ENCODE data around the gene GFY. TPM values are rescaled to one million over a fixed set of nuclear protein-coding genes. Genes with fewer than 3 reads are reported as not detected.

GFY gene
- total and polyA plus RNA-seq, 2 experiments from 2014 or later = not detected

- Histone ChIP-seq H3K79me2 (ENCODE audit: insufficient read depth) (peaks cover 33% of the 10 kb centered on the region), H4K20me1 (ENCODE audit: insufficient read depth) (no peaks in the 10 kb centered on the region), H3K4me2 (ENCODE audit: unreplicated experiment) (peak within 1 kb of the TSS; percentile 90), H3F3A (ENCODE audit: insufficient read depth) (peaks cover 26% of the 10 kb centered on the region), H3K4me1 (ENCODE audit: insufficient read depth) (peaks cover 19% of the 10 kb centered on the region; the same call in 1 of the 2 replicates), H3K27me3 (replicated peaks; ENCODE audit: insufficient read depth) (no peaks in the 10 kb centered on the region), H3K9me2 (ENCODE audit: insufficient read depth) (no peaks in the 10 kb centered on the region), H3K36me3 (ENCODE audit: low read depth) (no peaks in the 10 kb centered on the region), H3K27ac (peak within 1 kb of the TSS; percentile 97), H3K9ac (peak within 1 kb of the TSS; percentile 97), H2AFZ (peak within 1 kb of the TSS; percentile 99), H3K4me3 (peak within 1 kb of the TSS; percentile 100), H3K9me3 (ENCODE audit: low read depth) (no peaks in the 10 kb centered on the region)
- 1% methylated on average over 42 of the region's 42 CpGs for WGBS, 2 experiments (ENCODE audit: low coverage in 1 of 2, low lambda C conversion rate in 2 of 2, missing lambda C conversion rate in 2 of 2)
- in situ Hi-C loops (cut with MboI) = no loop called here
- TF ChIP-seq EZH2 (IDR thresholded peaks at IDR 0.05; ENCODE audit: insufficient read depth, poor library complexity, severe bottlenecking) (no peak), EZH2phosphoT487 (IDR thresholded peaks at IDR 0.05; ENCODE audit: insufficient read depth, low read depth) (no peak)
- peak; percentile 99 for DNase-seq
Measured at GRCh38 chr19:49451430-49452181, 26.4 kb downstream of the GFY start, which contains the start of gene PIH1D1. TSS of gene PIH1D1 (minus strand) at chr19:49451814. CDS start at chr19:49451574, 240 bp downstream.

- peak; percentile 100 for DNase-seq
- Histone ChIP-seq H2AFZ (peak within 1 kb of the TSS; percentile 99), H3K4me2 (ENCODE audit: unreplicated experiment) (peak within 1 kb of the TSS; percentile 97), H3K79me2 (ENCODE audit: insufficient read depth) (peaks cover 33% of the 10 kb centered on the region), H3K27ac (peak within 1 kb of the TSS; percentile 97), H3K27me3 (replicated peaks; ENCODE audit: insufficient read depth) (no peaks in the 10 kb centered on the region), H3F3A (ENCODE audit: insufficient read depth) (peaks cover 29% of the 10 kb centered on the region), H3K9me3 (ENCODE audit: low read depth) (no peaks in the 10 kb centered on the region), H3K4me3 (peak within 1 kb of the TSS; percentile 100), H3K9ac (peak within 1 kb of the TSS; percentile 97), H3K4me1 (ENCODE audit: insufficient read depth) (peaks cover 24% of the 10 kb centered on the region), H4K20me1 (ENCODE audit: insufficient read depth) (no peaks in the 10 kb centered on the region), H3K36me3 (ENCODE audit: low read depth) (no peaks in the 10 kb centered on the region), H3K9me2 (ENCODE audit: insufficient read depth) (no peaks in the 10 kb centered on the region)
- in situ Hi-C loops (cut with MboI) = no loop called here
- 0 to 1% methylated on average over 53 to 65 of the region's 66 CpGs for WGBS, 2 experiments (ENCODE audit: low coverage in 1 of 2, low lambda C conversion rate in 2 of 2, missing lambda C conversion rate in 2 of 2)
- TF ChIP-seq EZH2 (IDR thresholded peaks at IDR 0.05; ENCODE audit: insufficient read depth, poor library complexity, severe bottlenecking) = no peak
- no peak for TF ChIP-seq EZH2phosphoT487 (IDR thresholded peaks at IDR 0.05; ENCODE audit: insufficient read depth, low read depth)
Measured at GRCh38 chr19:49453013-49453756, 28.0 kb downstream of the GFY start, which contains the start of gene ALDH16A1. TSS of gene ALDH16A1 (plus strand) at chr19:49453225. CDS start at chr19:49453332, 107 bp downstream.

GRCh38 chr19:49453757-49454240, 28.6 kb downstream of the GFY start:
- no peak for DNase-seq
- H4K20me1 ChIP-seq (ENCODE audit: insufficient read depth) = no peaks in the 10 kb centered on the region
- H3K9ac ChIP-seq = peak overlapping the region; percentile 97
- peak overlapping the region; percentile 97 for H3K4me2 ChIP-seq (ENCODE audit: unreplicated experiment)
- peak overlapping the region; percentile 97 for H3K27ac ChIP-seq
- no peaks in the 10 kb centered on the region for H3K9me2 ChIP-seq (ENCODE audit: insufficient read depth)
- H2AFZ ChIP-seq = peak overlapping the region; percentile 67
- 6 to 20% methylated on average over 10 of the region's 10 CpGs for WGBS, 2 experiments (ENCODE audit: low coverage in 1 of 2, low lambda C conversion rate in 2 of 2, missing lambda C conversion rate in 2 of 2)
- no peaks in the 10 kb centered on the region for H3K9me3 ChIP-seq (ENCODE audit: low read depth)
- H3K27me3 ChIP-seq (replicated peaks; ENCODE audit: insufficient read depth) = no peaks in the 10 kb centered on the region
- in situ Hi-C loops (cut with MboI) = no loop called here
- peaks cover 34% of the 10 kb centered on the region for H3F3A ChIP-seq (ENCODE audit: insufficient read depth)
- H3K4me3 ChIP-seq = peak overlapping the region; percentile 96
- no peaks in the 10 kb centered on the region for H3K36me3 ChIP-seq (ENCODE audit: low read depth)
- no peak for TF ChIP-seq EZH2phosphoT487 (IDR thresholded peaks at IDR 0.05; ENCODE audit: insufficient read depth, low read depth)
- no peak for TF ChIP-seq EZH2 (IDR thresholded peaks at IDR 0.05; ENCODE audit: insufficient read depth, poor library complexity, severe bottlenecking)
- peaks cover 28% of the 10 kb centered on the region for H3K4me1 ChIP-seq (ENCODE audit: insufficient read depth)
- peaks cover 33% of the 10 kb centered on the region for H3K79me2 ChIP-seq (ENCODE audit: insufficient read depth)

- WGBS, 2 experiments (ENCODE audit: low coverage in 1 of 2, low lambda C conversion rate in 2 of 2, missing lambda C conversion rate in 2 of 2) = 12 to 13% methylated on average over 5 of the region's 5 CpGs
- peaks cover 26% of the 10 kb centered on the region for H3K79me2 ChIP-seq (ENCODE audit: insufficient read depth)
- H3K4me1 ChIP-seq (ENCODE audit: insufficient read depth) = peaks cover 28% of the 10 kb centered on the region
- H3K36me3 ChIP-seq (ENCODE audit: low read depth) = no peaks in the 10 kb centered on the region
- H3K4me2 ChIP-seq (ENCODE audit: unreplicated experiment) = no peak overlapping the region
- peak overlapping the region; percentile 18 for H2AFZ ChIP-seq
- no peak for TF ChIP-seq EZH2phosphoT487 (IDR thresholded peaks at IDR 0.05; ENCODE audit: insufficient read depth, low read depth)
- no peak for TF ChIP-seq EZH2 (IDR thresholded peaks at IDR 0.05; ENCODE audit: insufficient read depth, poor library complexity, severe bottlenecking)
- H4K20me1 ChIP-seq (ENCODE audit: insufficient read depth) = no peaks in the 10 kb centered on the region
- peaks cover 34% of the 10 kb centered on the region for H3F3A ChIP-seq (ENCODE audit: insufficient read depth)
- H3K9me2 ChIP-seq (ENCODE audit: insufficient read depth) = no peaks in the 10 kb centered on the region
- no peaks in the 10 kb centered on the region for H3K27me3 ChIP-seq (replicated peaks; ENCODE audit: insufficient read depth)
- in situ Hi-C loops (cut with MboI) = no loop called here
- peak overlapping the region; percentile 59 for H3K9ac ChIP-seq
- H3K27ac ChIP-seq = peak overlapping the region; percentile 74
- peak; percentile 49 for DNase-seq
- H3K4me3 ChIP-seq = no peak overlapping the region
- H3K9me3 ChIP-seq (ENCODE audit: low read depth) = no peaks in the 10 kb centered on the region
Measured at GRCh38 chr19:49455773-49456172, 30.6 kb downstream of the GFY start.
